Heart left ventricle (tissue), 13 donors: ENCODE results near the gene EMID1.

Source experiments
- POLR2A ChIP-seq, 2 donors: fragments of 450-650 bp; IDR thresholded peaks; one replicate each; pipeline ENCODE4 v1.6.1; 2017; ENCODE audit warnings: antibody characterized with exemption in 2 of 2, mild to moderate bottlenecking in 2 of 2, moderate library complexity in 2 of 2
- TF ChIP-seq, protein P1 (sequence below), 12 donors: fragments of 200-600 bp; sonication (generic) in 4 of 12; IDR thresholded peaks; one replicate each; pipeline versions ENCODE4 v1.5.0 to v1.8.0; 2018 to 2022; ENCODE audit warnings: antibody characterized with exemption in 12 of 12, mild to moderate bottlenecking in 5 of 12
- donor health status: ischemic (EF 13 %, LVEDD 7.1; RV severe dilation, severe dysfunction).
- donor health status: DM: no; HTN: yes; CAD: no.
- donor health status: DM: no; HTN: no; CAD: no.
- donor health status: ischemic (EF 25% LVEDD 6.9; RV normal size, moderate dysfunction).
- donor health status: ischemic (EF 25% LVEDD 5.7; RV mildly dilated, moderate dysfunction).
- donor health status: ischemic (EF 35%, LVEDD 5.7; RV mildly dilated, moderate dysfunction).
- donor health status: nonischemic (EF 11% LVEDD 7.7; RV severe dilation, severe dysfunction).
- donor health status: DM: yes; HTN: yes; CAD: no.
- donor health status: PGD.
- donor health status: ischemic (EF 29% LVEDD 5.4; RV normal size, mild dysfunction).
- donor health status: nonischemic (EF 23%, LVEDD 6.1; RV moderate dilation, normal function).

DNA sequence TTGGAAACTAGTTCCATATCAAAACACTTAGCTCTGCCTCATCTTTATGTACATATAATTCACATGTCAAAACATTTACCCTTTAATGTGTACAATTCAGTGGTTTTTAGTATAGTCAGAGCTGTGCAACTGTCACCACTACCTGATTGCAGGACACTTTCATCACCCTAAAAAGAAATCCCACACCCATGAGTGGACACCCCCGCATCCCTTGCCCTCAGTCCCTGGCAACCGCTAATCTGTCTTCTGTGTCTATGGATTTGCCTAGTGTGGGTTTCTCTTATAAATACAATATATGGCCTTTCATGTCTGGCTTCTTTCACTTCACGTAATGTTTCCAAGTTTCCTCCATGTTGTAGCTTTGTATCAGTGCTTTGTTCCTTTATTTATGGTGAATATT, 8.6 kb upstream of the EMID1 start:
- no peak for TF ChIP-seq POLR2A (IDR thresholded peaks at IDR 0.05)
- TF ChIP-seq, protein P1, sequence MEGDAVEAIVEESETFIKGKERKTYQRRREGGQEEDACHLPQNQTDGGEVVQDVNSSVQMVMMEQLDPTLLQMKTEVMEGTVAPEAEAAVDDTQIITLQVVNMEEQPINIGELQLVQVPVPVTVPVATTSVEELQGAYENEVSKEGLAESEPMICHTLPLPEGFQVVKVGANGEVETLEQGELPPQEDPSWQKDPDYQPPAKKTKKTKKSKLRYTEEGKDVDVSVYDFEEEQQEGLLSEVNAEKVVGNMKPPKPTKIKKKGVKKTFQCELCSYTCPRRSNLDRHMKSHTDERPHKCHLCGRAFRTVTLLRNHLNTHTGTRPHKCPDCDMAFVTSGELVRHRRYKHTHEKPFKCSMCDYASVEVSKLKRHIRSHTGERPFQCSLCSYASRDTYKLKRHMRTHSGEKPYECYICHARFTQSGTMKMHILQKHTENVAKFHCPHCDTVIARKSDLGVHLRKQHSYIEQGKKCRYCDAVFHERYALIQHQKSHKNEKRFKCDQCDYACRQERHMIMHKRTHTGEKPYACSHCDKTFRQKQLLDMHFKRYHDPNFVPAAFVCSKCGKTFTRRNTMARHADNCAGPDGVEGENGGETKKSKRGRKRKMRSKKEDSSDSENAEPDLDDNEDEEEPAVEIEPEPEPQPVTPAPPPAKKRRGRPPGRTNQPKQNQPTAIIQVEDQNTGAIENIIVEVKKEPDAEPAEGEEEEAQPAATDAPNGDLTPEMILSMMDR (IDR thresholded peaks at IDR 0.05) = no peak
